Mammary epithelial cell (primary cell): ENCODE data around the gene CCT5.

ENCODE experiments used
- EZH2 ChIP-seq: IDR thresholded peaks from 2 replicates; pipeline ENCODE4 v1.6.1; 2012; ENCODE audit warnings: low read length, inconsistent platforms, borderline replicate concordance
- TF ChIP-seq, protein P1 (sequence below), 2 donors: IDR thresholded peaks in 1 of 2; conservative IDR thresholded peaks in 1 of 2; 2 replicates each; pipeline ENCODE4 v1.5.1; 2011 to 2012; ENCODE audit warnings: inconsistent platforms in 2 of 2, low read length in 2 of 2, mild to moderate bottlenecking in 2 of 2, control low read depth in 1 of 2, low read depth in 1 of 2; ENCODE audit not compliant: insufficient read depth in 1 of 2; ENCODE audit errors: extremely low read depth in 1 of 2

DNA sequence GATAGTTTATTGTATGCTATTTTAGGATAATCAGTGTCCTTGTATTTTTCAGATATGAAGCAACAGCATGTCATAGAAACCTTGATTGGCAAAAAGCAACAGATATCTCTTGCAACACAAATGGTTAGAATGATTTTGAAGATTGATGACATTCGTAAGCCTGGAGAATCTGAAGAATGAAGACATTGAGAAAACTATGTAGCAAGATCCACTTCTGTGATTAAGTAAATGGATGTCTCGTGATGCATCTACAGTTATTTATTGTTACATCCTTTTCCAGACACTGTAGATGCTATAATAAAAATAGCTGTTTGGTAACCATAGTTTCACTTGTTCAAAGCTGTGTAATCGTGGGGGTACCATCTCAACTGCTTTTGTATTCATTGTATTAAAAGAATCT lies 14.5 kb downstream of the CCT5 start:
- TF ChIP-seq, protein P1, sequence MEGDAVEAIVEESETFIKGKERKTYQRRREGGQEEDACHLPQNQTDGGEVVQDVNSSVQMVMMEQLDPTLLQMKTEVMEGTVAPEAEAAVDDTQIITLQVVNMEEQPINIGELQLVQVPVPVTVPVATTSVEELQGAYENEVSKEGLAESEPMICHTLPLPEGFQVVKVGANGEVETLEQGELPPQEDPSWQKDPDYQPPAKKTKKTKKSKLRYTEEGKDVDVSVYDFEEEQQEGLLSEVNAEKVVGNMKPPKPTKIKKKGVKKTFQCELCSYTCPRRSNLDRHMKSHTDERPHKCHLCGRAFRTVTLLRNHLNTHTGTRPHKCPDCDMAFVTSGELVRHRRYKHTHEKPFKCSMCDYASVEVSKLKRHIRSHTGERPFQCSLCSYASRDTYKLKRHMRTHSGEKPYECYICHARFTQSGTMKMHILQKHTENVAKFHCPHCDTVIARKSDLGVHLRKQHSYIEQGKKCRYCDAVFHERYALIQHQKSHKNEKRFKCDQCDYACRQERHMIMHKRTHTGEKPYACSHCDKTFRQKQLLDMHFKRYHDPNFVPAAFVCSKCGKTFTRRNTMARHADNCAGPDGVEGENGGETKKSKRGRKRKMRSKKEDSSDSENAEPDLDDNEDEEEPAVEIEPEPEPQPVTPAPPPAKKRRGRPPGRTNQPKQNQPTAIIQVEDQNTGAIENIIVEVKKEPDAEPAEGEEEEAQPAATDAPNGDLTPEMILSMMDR (conservative IDR thresholded peaks at IDR 0.05 in 1 of 2, IDR thresholded peaks at IDR 0.05 in 1 of 2; ENCODE audit: extremely low read depth in 1 of 2, insufficient read depth in 1 of 2, low read depth in 1 of 2, low read length in 2 of 2) = no peak
- no peak for TF ChIP-seq EZH2
